Ovary (tissue), 9 donors: ENCODE measurements around the gene ARPC1A. TPM values are rescaled to one million over a fixed set of nuclear protein-coding genes. Genes with fewer than 3 reads are reported as not detected.
A peak's percentile ranks its signal among the peaks of the same experiment; 100 is the strongest.

Experiments used
- DNase-seq, 5 donors: peaks; one replicate each; pipeline ENCODE4 v3.0.0-alpha.2; 2019 to 2020
- H3K27ac ChIP-seq, 2 donors: fragments of 200-600 bp; one replicate each; pipeline versions ENCODE4 v1.5.1 to v1.8.0; 2019 to 2022
- H3K27me3 ChIP-seq: fragments of 200-600 bp; one replicate; pipeline ENCODE4 v1.8.0; 2022
- H3K36me3 ChIP-seq: fragments of 200-600 bp; sonication (generic); one replicate; pipeline ENCODE4 v1.5.1; 2019
- H3K4me1 ChIP-seq: one replicate; pipeline ENCODE4 v1.8.1; 2013; ENCODE audit warnings: mild to moderate bottlenecking, moderate library complexity; ENCODE audit not compliant: insufficient read depth
- H3K4me3 ChIP-seq: fragments of 200-600 bp; sonication (generic); one replicate; pipeline ENCODE4 v1.5.1; 2017
- H3K9me3 ChIP-seq, 2 donors: fragments of 200-600 bp in 1 of 2; sonication (generic) in 1 of 2; one replicate each; pipeline versions ENCODE4 v1.5.1 to v1.8.1; 2013 to 2019; ENCODE audit warnings: mild to moderate bottlenecking in 1 of 2, moderate library complexity in 1 of 2
- CTCF ChIP-seq, 3 donors: fragments of 450-650 bp in 2 of 3; fragments of 200-600 bp in 1 of 3; IDR thresholded peaks; one replicate each; pipeline versions ENCODE4 v1.5.1 to v1.8.0; 2016 to 2022; ENCODE audit warnings: antibody characterized with exemption in 3 of 3, mild to moderate bottlenecking in 1 of 3
- EP300 ChIP-seq: sonication (generic); formaldehyde crosslinking; IDR thresholded peaks from one replicate; pipeline ENCODE4 v1.6.1; 2017; ENCODE audit warnings: antibody characterized with exemption
- POLR2A ChIP-seq: fragments of 450-650 bp; IDR thresholded peaks from one replicate; pipeline ENCODE4 v1.6.1; 2017; ENCODE audit warnings: antibody characterized with exemption, mild to moderate bottlenecking, moderate library complexity
- WGBS, 3 donors: extraction: QIAGEN DNeasy Blood & Tissue Kit in 1 of 3; methylation state at CpG; one replicate each; pipeline versions ENCODE4 v1.1.5 to v1.1.7; 2013 to 2017; 5-methylcytosine and 5-hydroxymethylcytosine counted together
- intact Hi-C, 4 donors: fragments of 100-400 bp; cut with DNase I; formaldehyde crosslinking; loops; one replicate each; pipeline versions ENCODE4 v1.11.0 to v1.15.1; 2022 to 2023
- polyA plus RNA-seq, 2 donors: library from polyadenylated mRNA; stranded (reverse); fragments of 200-250 nt in 1 of 2; fragments of 350-450 nt in 1 of 2; fragmentation: Illumina TruSeq in 1 of 2; extraction: RNeasy Lipid Tissue Mini Kit (QIAGEN cat#74804) in 1 of 2; gene quantifications; one replicate each; pipeline ENCODE4 v1.2.3, GENCODE V29; 2013 to 2014
- total RNA-seq, 7 donors: library from RNA; depleted of rRNA in 2 of 7; stranded (reverse); fragments of >200 nt in 2 of 7; fragmentation: NEBNext Ultra II Directional in 3 of 7; extraction: Animal tissue kit (Norgen Biotek cat#: 25700) in 3 of 7; gene quantifications; one replicate each; pipeline versions ENCODE4 v1.1.0 to v1.2.4, GENCODE V29; 2016 to 2023
- donor health status: DM: no; HTN: no; CAD: no; lungs with moderate emphysema.
- donor health status: DM: no; HTN: no; CAD: no.
- donor health status: Bipolar disorder and iron deficiency.
- donor health status: DM: yes; HTN: yes; CAD: no.
- donor health status: DM: no; HTN: no; CAD: no.
- donor health status: DM: yes; HTN: yes; CAD: no.

Gene ARPC1A
- total and polyA plus RNA-seq, 9 donors: 83.7 to 138 (median 112) TPM

- Histone ChIP-seq H3K9me3 (no peaks in the 10 kb centered on the region), H3K4me1 (peaks cover 10% of the 10 kb centered on the region), H3K27me3 (no peaks in the 10 kb centered on the region), H3K27ac (no peak overlapping the region), H3K4me3 (no peak overlapping the region), H3K36me3 (no peaks in the 10 kb centered on the region)
- 63 to 77% (median 64%) methylated on average over 1 of the region's 1 CpG for WGBS, 3 donors
- TF ChIP-seq CTCF (IDR thresholded peaks at IDR 0.05) (no peak), POLR2A (no peak), EP300 (no peak)
- DNase-seq: no peak
- intact Hi-C loops: loop anchor here in 1 of 4 donors (10.0 kb wide), 1 partner anchor 148 kb away; the partner anchor contains the start of genes FAM200A and ZNF655
Measured at GRCh38 chr7:99406557-99406956, 80.9 kb downstream of the ARPC1A start.

- Histone ChIP-seq H3K9me3 (no peaks in the 10 kb centered on the region), H3K4me3 (peak overlapping the region; percentile 100), H3K36me3 (no peaks in the 10 kb centered on the region), H3K27ac (peak overlapping the region; percentile 73 to 99), H3K27me3 (no peaks in the 10 kb centered on the region), H3K4me1 (peaks cover 10% of the 10 kb centered on the region)
- TF ChIP-seq EP300 (no peak), POLR2A (no peak), CTCF (IDR thresholded peaks at IDR 0.05) (no peak)
- intact Hi-C loops: loop anchor here in 1 of 4 donors (10.0 kb wide), 1 partner anchor 147 kb away; the partner anchor contains the start of genes FAM200A and ZNF655
- 0% methylated on average over 28 of the region's 28 CpGs for WGBS, 3 donors
- DNase-seq: peak; percentile 68 to 78 (median 76)
Measured at GRCh38 chr7:99407872-99408378, 82.2 kb downstream of the ARPC1A start.

GRCh38 chr7:99408379-99409191 lies 82.9 kb downstream of the ARPC1A start, which contains the start of the genes BUD31 and PDAP1:
TSS of gene BUD31 (plus strand) at chr7:99408969. CDS start at chr7:99411093, 2,124 bp downstream.
TSS of gene PDAP1 (minus strand) at chr7:99408597. CDS start at chr7:99408548, 49 bp downstream.
- TF ChIP-seq CTCF (IDR thresholded peaks at IDR 0.05): peak in 2 of 3 donors; percentile 60 to 77
- peak; percentile 77 for TF ChIP-seq POLR2A
- TF ChIP-seq EP300: peak; percentile 73
- no peaks in the 10 kb centered on the region for H3K27me3 ChIP-seq
- DNase-seq: peak; percentile 92 to 96 (median 94)
- H3K4me3 ChIP-seq: peak within 1 kb of the TSS; percentile 100
- intact Hi-C loops: loop anchor here in 1 of 4 donors (10.0 kb wide), 1 partner anchor 146 kb away; the partner anchor contains the start of genes FAM200A and ZNF655
- no peaks in the 10 kb centered on the region for H3K9me3 ChIP-seq
- no peaks in the 10 kb centered on the region for H3K36me3 ChIP-seq
- WGBS, 3 donors: 0 to 1% (median 1%) methylated on average over 57 to 72 of the region's 72 CpGs
- H3K27ac ChIP-seq: peak within 1 kb of the TSS; percentile 73 to 99
- peaks cover 10% of the 10 kb centered on the region for H3K4me1 ChIP-seq

GRCh38 chr7:99409192-99409572 lies 83.5 kb downstream of the ARPC1A start:
- Histone ChIP-seq H3K4me3 (peak overlapping the region; percentile 100), H3K4me1 (peaks cover 10% of the 10 kb centered on the region), H3K27me3 (no peaks in the 10 kb centered on the region), H3K27ac (peak overlapping the region; percentile 73 to 99), H3K9me3 (no peaks in the 10 kb centered on the region), H3K36me3 (no peaks in the 10 kb centered on the region)
- no peak for DNase-seq
- intact Hi-C loops: loop anchor here in 1 of 4 donors (10.0 kb wide), 1 partner anchor 146 kb away; the partner anchor contains the start of genes FAM200A and ZNF655
- TF ChIP-seq EP300 (no peak), POLR2A (no peak), CTCF (IDR thresholded peaks at IDR 0.05) (no peak)
- WGBS, 3 donors: 0 to 1% (median 0%) methylated on average over 18 of the region's 18 CpGs
